ENCODE measurements around the gene EGFL7.
"Not testable (repeated sequence)": the region's sequence is repeated elsewhere in the genome, so short reads cannot be mapped to it uniquely, and the experiment has no call there.

EGFL7 gene

DNA sequence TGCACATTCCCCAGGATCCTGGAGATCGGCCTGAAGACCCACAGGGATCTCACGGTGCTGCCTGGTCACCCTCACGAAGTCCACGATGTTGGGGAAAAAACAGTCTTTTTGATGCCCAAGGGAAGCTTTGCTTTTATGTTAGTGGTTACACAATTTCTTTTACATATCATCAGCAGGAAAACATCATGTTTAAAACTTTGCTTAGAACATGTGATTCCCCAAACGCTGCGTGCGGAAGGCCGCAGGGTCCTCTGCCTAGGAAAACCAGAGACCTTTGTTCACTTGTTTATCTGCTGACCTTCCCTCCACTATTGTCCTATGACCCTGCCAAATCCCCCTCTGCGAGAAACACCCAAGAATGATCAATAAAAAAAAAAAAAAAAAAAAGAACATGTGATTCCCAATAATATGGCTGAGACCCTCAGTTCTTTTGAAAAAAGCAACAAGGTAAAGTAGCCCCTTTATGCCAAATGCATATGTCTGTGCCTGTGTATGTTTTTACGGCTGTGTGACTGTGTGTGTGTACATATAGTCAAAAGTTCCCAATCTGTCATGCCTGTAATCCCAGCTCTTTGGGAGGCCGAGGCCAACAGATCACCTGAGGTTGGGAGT is 36.0 kb downstream of the EGFL7 start:
- no peak for DNase-seq (ENCODE audit: low spot score)

DNA sequence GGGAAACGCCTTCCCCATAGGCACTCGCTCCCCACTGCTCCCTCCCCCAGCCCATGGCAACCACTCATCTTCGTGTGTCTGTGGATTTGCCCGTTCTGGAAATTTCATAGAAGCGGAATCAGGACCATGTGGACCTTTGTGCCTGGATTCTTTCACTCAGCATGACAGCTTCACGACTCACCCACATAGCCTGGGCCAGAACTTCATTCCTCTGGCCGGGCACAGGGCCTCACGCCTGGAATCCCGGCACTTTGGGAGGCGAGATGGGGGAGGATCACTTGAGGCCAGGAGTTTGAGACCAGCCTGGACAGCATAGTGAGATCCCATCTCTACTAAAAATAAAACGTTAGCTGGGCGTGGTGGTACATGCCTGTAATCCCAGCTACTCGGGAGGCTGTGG is 37.6 kb downstream of the EGFL7 start:
- no peak for DNase-seq (ENCODE audit: low spot score)

GRCh38 chr9:136700959-136701667 is 38.4 kb downstream of the EGFL7 start:
- no peak for DNase-seq (ENCODE audit: low spot score)

- no peak for DNase-seq (ENCODE audit: low spot score)
Observed at GRCh38 chr9:136701668-136702053, 38.9 kb downstream of the EGFL7 start.

- DNase-seq (ENCODE audit: low spot score), result no peak
Observed at GRCh38 chr9:136703276-136703860, 40.7 kb downstream of the EGFL7 start.

DNA sequence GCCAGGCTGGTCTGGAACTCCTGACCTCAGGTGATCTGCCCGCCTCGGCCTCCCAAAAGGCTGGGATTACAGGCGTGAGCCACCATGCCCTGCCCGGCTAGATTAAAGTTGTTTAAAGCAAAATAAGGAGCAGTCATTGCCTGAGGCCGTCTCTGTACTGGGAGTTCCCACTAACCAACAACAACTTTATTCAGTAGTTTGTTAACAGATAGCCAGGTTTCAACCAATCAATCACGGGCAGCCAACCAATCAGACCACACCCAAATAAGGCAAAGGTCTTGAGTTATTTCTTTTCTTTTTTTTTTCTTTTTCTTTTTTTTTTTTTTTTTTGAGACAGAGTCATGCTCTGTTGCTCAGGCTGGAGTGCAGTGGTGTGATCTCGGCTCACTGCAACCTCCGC is 42.0 kb downstream of the EGFL7 start:
- DNase-seq (ENCODE audit: low spot score), result not testable (repeated sequence)

DNA sequence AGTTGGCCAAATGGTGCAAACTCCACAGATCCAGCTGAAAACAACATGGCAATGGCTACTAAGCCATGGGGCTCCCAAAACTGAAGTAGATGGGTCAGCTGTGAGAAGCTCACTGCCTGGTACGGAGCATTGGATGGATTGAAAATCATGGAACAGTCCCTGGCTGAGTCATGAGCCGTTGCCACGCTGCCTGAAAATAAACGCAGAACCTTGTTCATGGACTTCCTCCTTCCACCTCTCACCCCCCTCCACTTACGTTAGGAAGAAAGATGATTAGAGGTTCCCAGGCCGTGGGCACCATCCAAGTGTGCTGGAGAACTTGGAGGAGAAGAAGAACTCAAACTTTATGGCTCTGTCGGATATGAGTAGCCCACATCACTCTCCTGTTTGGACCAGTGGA is 42.8 kb downstream of the EGFL7 start:
- no peak for DNase-seq (ENCODE audit: low spot score)

GRCh38 chr9:136707011-136707410 is 44.3 kb downstream of the EGFL7 start:
- no peak for DNase-seq (ENCODE audit: low spot score)

GRCh38 chr9:136707849-136708517 is 45.3 kb downstream of the EGFL7 start:
- DNase-seq (ENCODE audit: low spot score), result no peak

DNA sequence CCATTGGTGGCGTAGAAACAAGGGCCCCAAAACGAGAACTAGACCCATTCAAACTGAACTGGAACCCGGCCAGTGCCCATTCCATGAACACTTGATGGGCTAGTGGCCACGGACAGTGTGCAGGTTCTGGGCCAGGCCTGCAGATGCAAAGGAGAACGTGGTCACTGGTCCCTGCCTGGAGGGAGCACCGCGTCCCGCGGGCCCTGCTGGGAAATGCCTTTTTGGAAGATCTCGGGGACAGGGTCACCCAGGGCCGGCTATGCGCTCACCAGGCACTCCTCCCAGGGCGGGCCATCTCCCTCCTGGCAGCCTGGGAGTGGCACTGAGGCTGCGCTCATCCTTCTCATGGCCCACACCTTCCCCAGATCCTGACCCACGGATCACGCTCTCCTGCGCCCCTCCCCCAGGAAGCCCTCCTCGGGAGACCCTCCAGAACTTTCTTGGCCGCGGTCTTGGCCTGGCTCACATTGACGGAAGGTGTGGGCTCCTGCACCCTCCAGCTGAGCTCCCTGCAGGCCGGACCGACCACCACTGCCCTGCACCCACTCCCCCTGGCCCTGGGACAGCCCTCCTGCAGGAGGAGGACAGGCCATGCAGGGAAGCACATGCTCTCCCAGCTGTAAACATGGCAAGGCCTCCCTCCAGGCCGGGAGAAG is 46.9 kb downstream of the EGFL7 start:
- DNase-seq (ENCODE audit: low spot score), result no peak

GRCh38 chr9:136710543-136710942 is 47.8 kb downstream of the EGFL7 start:
- no peak for DNase-seq (ENCODE audit: low spot score)

GRCh38 chr9:136711219-136711648 is 48.5 kb downstream of the EGFL7 start:
- DNase-seq (ENCODE audit: low spot score), result not testable (repeated sequence)

DNA sequence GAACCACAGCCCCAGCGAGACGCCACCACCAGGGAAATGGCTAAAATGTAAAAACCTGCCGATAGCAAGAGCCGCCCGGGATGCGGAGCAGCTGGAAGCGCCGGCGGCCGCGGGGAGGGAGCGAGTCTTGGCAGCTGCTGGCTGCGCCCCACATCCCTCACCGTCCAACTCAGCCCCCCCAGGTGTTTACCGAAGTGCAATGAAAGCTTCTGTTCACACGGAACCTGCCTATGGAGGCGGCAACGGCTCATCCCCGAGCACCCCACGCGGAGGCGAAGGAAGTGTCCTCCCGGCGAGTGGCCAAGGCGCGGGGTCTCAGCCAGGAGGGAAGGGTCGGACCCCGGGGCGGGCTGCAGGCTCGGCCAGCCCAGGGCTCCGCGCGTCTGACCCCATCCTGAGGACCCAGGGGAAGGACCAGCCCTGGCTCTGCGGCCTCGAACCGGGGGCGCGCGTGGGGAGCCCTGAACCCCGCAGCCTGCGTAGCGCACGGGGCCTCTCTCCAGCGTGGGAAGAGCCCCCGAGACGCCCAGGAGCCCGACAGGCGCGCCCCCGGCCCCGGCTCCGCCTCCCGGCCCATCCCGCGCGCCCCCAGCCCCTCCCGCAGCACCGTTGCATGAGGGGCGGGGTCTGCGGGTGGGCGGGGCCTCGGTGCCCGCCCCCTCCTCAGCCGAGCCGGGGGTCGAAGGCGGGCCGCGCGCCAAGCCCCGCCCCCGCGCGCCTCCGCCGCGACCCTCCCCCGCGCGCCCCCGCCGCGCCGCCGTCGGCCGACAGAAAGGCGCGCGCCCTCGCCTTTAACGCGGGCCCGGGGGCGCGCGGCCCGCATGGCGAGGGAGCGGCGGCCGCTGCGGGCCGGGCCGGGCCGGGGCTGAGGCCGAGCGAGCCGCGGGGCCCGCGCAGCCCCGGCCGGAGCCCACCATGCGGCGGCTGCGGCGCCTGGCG is 49.3 kb downstream of the EGFL7 start, which contains the start of gene DIPK1B:
TSS of gene DIPK1B (plus strand) at position 822 of the 939 bp plus-strand sequence. CDS start at position 916, 94 bp downstream.
- DNase-seq (ENCODE audit: low spot score), result no peak

DNA sequence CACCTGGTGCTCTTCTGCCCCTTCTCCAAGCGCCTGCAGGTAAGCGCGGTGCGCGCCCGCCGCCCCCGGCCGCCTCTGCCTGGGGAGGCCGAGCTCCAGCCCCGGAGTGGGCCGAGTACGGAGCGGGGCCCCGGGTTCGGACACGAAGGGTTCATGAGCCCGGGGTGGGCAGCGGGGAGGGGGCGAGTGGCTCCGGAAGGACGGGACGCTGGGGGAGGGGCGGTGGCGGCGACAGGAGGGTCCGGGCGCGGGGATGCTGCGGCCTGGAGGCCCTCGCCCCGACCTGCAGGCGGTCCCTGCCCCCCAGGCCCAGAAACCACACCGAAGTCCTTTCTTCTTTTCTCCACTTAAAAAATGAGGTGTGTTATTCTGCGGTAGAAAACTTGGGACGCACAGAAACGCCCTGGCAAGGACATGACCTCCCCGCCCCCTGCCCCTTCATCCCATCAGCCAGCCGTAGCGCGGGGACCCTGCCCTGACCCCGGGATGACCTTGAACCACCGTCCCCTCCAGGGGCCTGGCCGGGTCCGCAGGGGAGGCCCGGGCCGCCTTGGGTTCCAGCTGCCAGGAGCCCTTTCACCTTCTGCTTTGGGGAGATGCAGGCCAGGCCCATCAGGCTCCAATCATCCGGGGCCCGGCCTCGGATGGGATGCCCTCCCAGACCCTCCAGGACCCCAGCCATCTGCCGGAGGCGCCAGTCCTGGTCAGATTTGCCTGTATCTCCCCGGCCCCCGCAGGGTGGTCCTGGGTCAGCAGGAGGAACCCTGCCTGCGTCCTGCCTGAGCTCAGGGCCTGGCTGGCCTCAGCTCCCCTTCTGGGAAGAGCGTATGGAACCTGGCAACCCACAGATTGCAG is 50.2 kb downstream of the EGFL7 start:
- DNase-seq (ENCODE audit: low spot score), result no peak

DNA sequence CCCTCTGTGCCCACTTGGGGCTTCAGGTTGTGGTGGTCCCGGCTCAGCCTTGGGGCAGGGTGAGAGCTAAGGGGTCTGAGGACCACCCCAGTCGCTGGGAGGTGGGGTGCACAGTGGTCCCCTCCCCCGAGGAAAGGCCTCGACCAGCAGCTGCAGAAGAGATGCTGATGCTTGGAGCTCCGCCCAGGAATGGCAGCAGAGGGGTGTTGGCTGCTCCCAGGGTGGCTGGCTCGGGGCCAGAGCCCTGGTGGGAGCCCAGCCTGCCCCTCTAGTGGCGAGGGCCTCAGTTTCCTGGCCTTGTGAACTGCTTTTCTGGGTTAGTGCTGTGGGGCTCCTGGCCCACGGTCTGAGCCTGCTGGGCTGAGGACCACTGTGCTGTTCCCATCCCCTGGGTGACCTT is 50.8 kb downstream of the EGFL7 start:
- no peak for DNase-seq (ENCODE audit: low spot score)

DNA sequence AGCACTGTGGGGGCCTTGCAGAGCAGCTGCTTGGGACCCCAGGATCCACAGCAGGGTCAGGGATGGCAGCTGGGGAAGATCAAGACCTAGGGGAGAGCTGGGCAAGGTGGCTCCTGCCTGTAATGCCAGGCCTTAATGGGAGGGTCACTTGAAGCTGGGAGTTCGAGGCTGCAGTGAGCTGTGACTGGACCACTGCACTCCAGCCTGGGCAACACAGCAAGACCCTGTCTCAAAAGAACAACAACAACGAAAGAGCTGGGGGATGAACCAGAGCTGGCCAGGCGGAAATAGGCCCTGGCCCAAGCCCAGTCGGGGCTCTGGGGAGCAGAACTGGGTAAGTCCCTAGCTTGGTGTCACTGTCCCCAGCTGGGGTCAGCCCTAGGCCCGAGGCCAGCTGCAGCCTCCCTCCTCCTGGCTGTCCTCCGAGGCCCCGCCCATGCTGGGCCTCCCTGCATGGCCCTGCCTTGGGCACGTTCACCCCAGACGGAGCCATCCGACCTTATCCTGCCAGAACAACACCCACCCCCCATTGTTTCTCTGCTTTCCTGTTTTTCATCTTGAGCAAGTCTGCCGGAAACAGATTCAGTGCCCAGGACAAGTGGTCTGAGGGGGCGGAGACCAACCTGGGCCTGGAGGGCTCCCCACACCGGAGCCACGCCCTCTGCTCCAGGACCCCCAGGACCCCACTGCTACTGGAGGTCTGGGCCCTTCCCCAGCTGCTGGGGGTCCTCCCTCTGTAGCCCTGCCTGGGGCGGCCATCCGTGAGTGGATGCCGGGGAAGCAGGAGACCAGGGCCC is 51.6 kb downstream of the EGFL7 start:
- no peak for DNase-seq (ENCODE audit: low spot score)

DNA sequence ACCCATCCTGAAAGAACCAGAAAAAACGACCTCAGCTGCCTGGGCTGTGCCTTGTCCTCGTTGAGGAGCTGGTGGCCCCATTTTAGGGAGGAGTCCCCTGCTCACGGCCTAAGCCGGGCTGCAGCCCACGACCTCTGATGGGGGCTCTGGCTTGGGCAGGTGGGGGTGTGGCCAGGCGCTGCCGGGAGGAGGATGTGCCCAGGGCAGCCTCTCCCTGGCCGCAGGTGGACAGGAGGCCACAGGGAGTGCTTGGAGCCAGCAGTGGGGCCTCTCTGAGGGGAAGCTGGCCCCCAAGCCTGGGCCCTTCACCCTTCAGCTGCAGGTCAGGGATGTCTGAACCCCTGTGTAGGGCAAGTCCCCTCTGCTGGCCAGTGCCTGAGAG is 52.2 kb downstream of the EGFL7 start:
- no peak for DNase-seq (ENCODE audit: low spot score)

GRCh38 chr9:136717399-136717798 is 54.7 kb downstream of the EGFL7 start:
- DNase-seq (ENCODE audit: low spot score), result no peak

Data from hematopoietic multipotent progenitor cell treated with erythropoietin and hydrocortisone succinate and interleukin-3 and kit ligand, for 15 days (in vitro differentiated cells).